ENCODE measurements around the gene IMPA2. TPM values are rescaled to one million over a fixed set of nuclear protein-coding genes. Genes with fewer than 3 reads are reported as not detected.

The IMPA2 gene
- total and polyA plus RNA-seq, 2 of the 13 experiments (the other 11 are each of a cell fraction or from before 2014, with no cell fraction given): 37.8 to 71.8 TPM

GRCh38 chr18:11955239-11956029 is 25.9 kb upstream of the IMPA2 start (continued):
- TF ChIP-seq, protein P1, sequence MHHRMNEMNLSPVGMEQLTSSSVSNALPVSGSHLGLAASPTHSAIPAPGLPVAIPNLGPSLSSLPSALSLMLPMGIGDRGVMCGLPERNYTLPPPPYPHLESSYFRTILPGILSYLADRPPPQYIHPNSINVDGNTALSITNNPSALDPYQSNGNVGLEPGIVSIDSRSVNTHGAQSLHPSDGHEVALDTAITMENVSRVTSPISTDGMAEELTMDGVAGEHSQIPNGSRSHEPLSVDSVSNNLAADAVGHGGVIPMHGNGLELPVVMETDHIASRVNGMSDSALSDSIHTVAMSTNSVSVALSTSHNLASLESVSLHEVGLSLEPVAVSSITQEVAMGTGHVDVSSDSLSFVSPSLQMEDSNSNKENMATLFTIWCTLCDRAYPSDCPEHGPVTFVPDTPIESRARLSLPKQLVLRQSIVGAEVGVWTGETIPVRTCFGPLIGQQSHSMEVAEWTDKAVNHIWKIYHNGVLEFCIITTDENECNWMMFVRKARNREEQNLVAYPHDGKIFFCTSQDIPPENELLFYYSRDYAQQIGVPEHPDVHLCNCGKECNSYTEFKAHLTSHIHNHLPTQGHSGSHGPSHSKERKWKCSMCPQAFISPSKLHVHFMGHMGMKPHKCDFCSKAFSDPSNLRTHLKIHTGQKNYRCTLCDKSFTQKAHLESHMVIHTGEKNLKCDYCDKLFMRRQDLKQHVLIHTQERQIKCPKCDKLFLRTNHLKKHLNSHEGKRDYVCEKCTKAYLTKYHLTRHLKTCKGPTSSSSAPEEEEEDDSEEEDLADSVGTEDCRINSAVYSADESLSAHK (CRISPR knock-in tag; IDR thresholded peaks at IDR 0.05; ENCODE audit: borderline replicate concordance): no peak
- peak; percentile 90 for TF ChIP-seq GATAD2A (CRISPR knock-in tag; IDR thresholded peaks at IDR 0.05)
- no peak for TF ChIP-seq ISL2 (CRISPR knock-in tag; IDR thresholded peaks at IDR 0.05)
- TF ChIP-seq, protein P2, sequence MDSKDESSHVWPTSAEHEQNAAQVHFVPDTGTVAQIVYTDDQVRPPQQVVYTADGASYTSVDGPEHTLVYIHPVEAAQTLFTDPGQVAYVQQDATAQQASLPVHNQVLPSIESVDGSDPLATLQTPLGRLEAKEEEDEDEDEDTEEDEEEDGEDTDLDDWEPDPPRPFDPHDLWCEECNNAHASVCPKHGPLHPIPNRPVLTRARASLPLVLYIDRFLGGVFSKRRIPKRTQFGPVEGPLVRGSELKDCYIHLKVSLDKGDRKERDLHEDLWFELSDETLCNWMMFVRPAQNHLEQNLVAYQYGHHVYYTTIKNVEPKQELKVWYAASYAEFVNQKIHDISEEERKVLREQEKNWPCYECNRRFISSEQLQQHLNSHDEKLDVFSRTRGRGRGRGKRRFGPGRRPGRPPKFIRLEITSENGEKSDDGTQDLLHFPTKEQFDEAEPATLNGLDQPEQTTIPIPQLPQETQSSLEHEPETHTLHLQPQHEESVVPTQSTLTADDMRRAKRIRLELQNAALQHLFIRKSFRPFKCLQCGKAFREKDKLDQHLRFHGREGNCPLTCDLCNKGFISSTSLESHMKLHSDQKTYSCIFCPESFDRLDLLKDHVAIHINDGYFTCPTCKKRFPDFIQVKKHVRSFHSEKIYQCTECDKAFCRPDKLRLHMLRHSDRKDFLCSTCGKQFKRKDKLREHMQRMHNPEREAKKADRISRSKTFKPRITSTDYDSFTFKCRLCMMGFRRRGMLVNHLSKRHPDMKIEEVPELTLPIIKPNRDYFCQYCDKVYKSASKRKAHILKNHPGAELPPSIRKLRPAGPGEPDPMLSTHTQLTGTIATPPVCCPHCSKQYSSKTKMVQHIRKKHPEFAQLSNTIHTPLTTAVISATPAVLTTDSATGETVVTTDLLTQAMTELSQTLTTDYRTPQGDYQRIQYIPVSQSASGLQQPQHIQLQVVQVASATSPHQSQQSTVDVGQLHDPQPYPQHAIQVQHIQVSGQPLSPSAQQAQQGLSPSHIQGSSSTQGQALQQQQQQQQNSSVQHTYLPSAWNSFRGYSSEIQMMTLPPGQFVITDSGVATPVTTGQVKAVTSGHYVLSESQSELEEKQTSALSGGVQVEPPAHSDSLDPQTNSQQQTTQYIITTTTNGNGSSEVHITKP (CRISPR knock-in tag; IDR thresholded peaks at IDR 0.05; ENCODE audit: low read depth): 0 out of 2 replicates have a peak, but pooled peaks have one; percentile 47
- no peak for TF ChIP-seq PCBP2 (optimal IDR thresholded peaks at IDR 0.05; ENCODE audit: low read depth, low read length, poor library complexity, severe bottlenecking)
- TF ChIP-seq HCFC1 (IDR thresholded peaks at IDR 0.05; ENCODE audit: low read depth, low read length): no peak
- no peak for TF ChIP-seq NPAS2 (CRISPR knock-in tag; IDR thresholded peaks at IDR 0.05; ENCODE audit: borderline replicate concordance)
- TF ChIP-seq KAT7 (CRISPR knock-in tag; IDR thresholded peaks at IDR 0.05; ENCODE audit: borderline replicate concordance): no peak
- TF ChIP-seq RBM22 (optimal IDR thresholded peaks at IDR 0.05; ENCODE audit: low read length): no peak
- TF ChIP-seq THAP8 (CRISPR knock-in tag; IDR thresholded peaks at IDR 0.05; ENCODE audit: borderline replicate concordance): no peak
- TF ChIP-seq ZNF264 (CRISPR knock-in tag; IDR thresholded peaks at IDR 0.05): no peak
- TF ChIP-seq IKZF4 (CRISPR knock-in tag; IDR thresholded peaks at IDR 0.05; ENCODE audit: borderline replicate concordance, low read depth, not compliant biosample characterization): no peak
- no peak for TF ChIP-seq CHCHD3 (CRISPR knock-in tag; IDR thresholded peaks at IDR 0.05)
- TF ChIP-seq HIVEP1 (CRISPR knock-in tag; IDR thresholded peaks at IDR 0.05): no peak
- TF ChIP-seq ZNF180 (CRISPR knock-in tag; IDR thresholded peaks at IDR 0.05; ENCODE audit: borderline replicate concordance, low read depth): no peak
- no peak for TF ChIP-seq SP4 (CRISPR knock-in tag; IDR thresholded peaks at IDR 0.05)
- TF ChIP-seq SP5 (CRISPR knock-in tag; IDR thresholded peaks at IDR 0.05; ENCODE audit: borderline replicate concordance, low read depth): 0 out of 2 replicates have a peak, but pooled peaks have one; percentile 18
- TF ChIP-seq ZBTB10 (CRISPR knock-in tag; IDR thresholded peaks at IDR 0.05; ENCODE audit: borderline replicate concordance): no peak
- TF ChIP-seq, protein P3, sequence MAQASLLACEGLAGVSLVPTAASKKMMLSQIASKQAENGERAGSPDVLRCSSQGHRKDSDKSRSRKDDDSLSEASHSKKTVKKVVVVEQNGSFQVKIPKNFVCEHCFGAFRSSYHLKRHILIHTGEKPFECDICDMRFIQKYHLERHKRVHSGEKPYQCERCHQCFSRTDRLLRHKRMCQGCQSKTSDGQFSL (CRISPR knock-in tag; IDR thresholded peaks at IDR 0.05): no peak

All from HepG2 (cell line).